Keratinocyte (primary cell): ENCODE results near the gene ZFP36L1. TPM values are rescaled to one million over a fixed set of nuclear protein-coding genes. Genes with fewer than 3 reads are reported as not detected.

Experiments
- DNase-seq: peaks from one replicate; pipeline ENCODE4 v3.0.0-alpha.2; 2011; ENCODE audit warnings: low read depth, missing footprints, low spot score
- FAIRE-seq: peaks from 2 replicates; lab custom pipeline; 2011; peaks lifted over from hg19 to GRCh38; lab: Jason Lieb, UNC
- H2AFZ ChIP-seq: 2 replicates; pipeline ENCODE4 v1.6.0; 2012; ENCODE audit warnings: low read length, control low read depth, inconsistent platforms; ENCODE audit not compliant: control insufficient read depth
- H3K27ac ChIP-seq: 2 replicates; pipeline ENCODE4 v1.5.1; 2011; ENCODE audit warnings: low read length; ENCODE audit not compliant: control insufficient read depth, insufficient read depth
- H3K27me3 ChIP-seq: 3 replicates; pipeline ENCODE4 v1.6.0; 2011; ENCODE audit warnings: low read length; ENCODE audit not compliant: control insufficient read depth, insufficient read depth; ENCODE audit errors: extremely low read depth
- H3K36me3 ChIP-seq, 2 experiments: 2 replicates in 1 of 2; 3 replicates in 1 of 2; pipeline ENCODE4 v1.5.1; 2011; ENCODE audit warnings: low read length in 2 of 2, mild to moderate bottlenecking in 1 of 2; ENCODE audit not compliant: control insufficient read depth in 2 of 2, insufficient read depth in 2 of 2; ENCODE audit errors: extremely low read depth in 1 of 2
- H3K4me1 ChIP-seq: 3 replicates; pipeline ENCODE4 v1.5.1; 2011; ENCODE audit warnings: low read length; ENCODE audit not compliant: control insufficient read depth, insufficient read depth; ENCODE audit errors: extremely low read depth
- H3K4me2 ChIP-seq: 3 replicates; pipeline ENCODE4 v1.6.0; 2011; ENCODE audit warnings: low read depth, low read length; ENCODE audit not compliant: control insufficient read depth, insufficient read depth; ENCODE audit errors: extremely low read depth
- H3K4me3 ChIP-seq, 3 experiments: fragments of 200-600 bp in 1 of 3; sonication (generic) in 1 of 3; 2 replicates in 2 of 3; 3 replicates in 1 of 3; pipeline ENCODE4 v1.5.1; 2011 to 2016; ENCODE audit warnings: low read length in 3 of 3, mild to moderate bottlenecking in 3 of 3, control low read depth in 2 of 3, inconsistent platforms in 1 of 3, low read depth in 1 of 3, mixed read lengths in 1 of 3, mixed run types in 1 of 3, moderate library complexity in 1 of 3; ENCODE audit not compliant: control insufficient read depth in 2 of 3, insufficient read depth in 2 of 3; ENCODE audit errors: extremely low read depth in 1 of 3
- H3K79me2 ChIP-seq: 2 replicates; pipeline ENCODE4 v1.6.0; 2012; ENCODE audit warnings: low read length; ENCODE audit not compliant: control insufficient read depth, insufficient read depth
- H3K9ac ChIP-seq: 3 replicates; pipeline ENCODE4 v1.6.0; 2011; ENCODE audit warnings: low read length; ENCODE audit not compliant: control insufficient read depth, insufficient read depth; ENCODE audit errors: extremely low read depth
- H3K9me1 ChIP-seq: 3 replicates; pipeline ENCODE4 v1.6.0; 2011; ENCODE audit warnings: low read length; ENCODE audit not compliant: control insufficient read depth, insufficient read depth; ENCODE audit errors: extremely low read depth
- H3K9me3 ChIP-seq: 2 replicates; pipeline ENCODE4 v1.5.1; 2012; ENCODE audit warnings: low read depth, low read length; ENCODE audit not compliant: control insufficient read depth
- H4K20me1 ChIP-seq: 3 replicates; pipeline ENCODE4 v1.6.0; 2011; ENCODE audit warnings: low read length; ENCODE audit not compliant: control insufficient read depth, insufficient read depth; ENCODE audit errors: extremely low read depth
- CTCF ChIP-seq, 3 experiments: IDR thresholded peaks in 1 of 3; conservative IDR thresholded peaks in 1 of 3; optimal IDR thresholded peaks in 1 of 3; 2 replicates in 2 of 3; 3 replicates in 1 of 3; pipeline versions ENCODE3 to v1.5.1; 2011; ENCODE audit warnings: low read length in 3 of 3, mild to moderate bottlenecking in 3 of 3, moderate library complexity in 2 of 3, control low read depth in 1 of 3, inconsistent platforms in 1 of 3; ENCODE audit not compliant: insufficient read depth in 2 of 3; ENCODE audit errors: extremely low read depth in 1 of 3
- EZH2 ChIP-seq: IDR thresholded peaks from one replicate; pipeline ENCODE4 v1.6.1; 2012; ENCODE audit warnings: inconsistent platforms, mild to moderate bottlenecking, low read length, moderate library complexity
- dilution Hi-C: fragments of 300-500 bp; cut with MboI; formaldehyde crosslinking; loops from one replicate; pipeline ENCODE4 v1.7.0; 2020; ENCODE audit warnings: low sequenced_read_pairs; ENCODE audit not compliant: extremely low pct_ligation_motif_present
- polyA plus RNA-seq, 5 experiments: library from polyadenylated mRNA; depleted of rRNA in 3 of 5; stranded (reverse) in 3 of 5; stranded (forward) in 1 of 5; unstranded in 1 of 5; fragments of >200 nt; gene quantifications; 1 replicate in 1 of 5; 2 replicates in 3 of 5; 3 replicates in 1 of 5; pipeline versions ENCODE4 v1.2.1 to v1.2.3, GENCODE V29; 2011 to 2012; ENCODE audit warnings: missing spikeins in 2 of 5, low read depth in 1 of 5, low replicate concordance in 1 of 5

Gene ZFP36L1
- polyA plus RNA-seq, 1 donor (not counting 4 experiments of a cell fraction or from before 2014, with no cell fraction given): 85.2 TPM

GRCh38 chr14:68781161-68782021 lies 11.5 kb downstream of the ZFP36L1 start:
- TF ChIP-seq EZH2 (no peak), CTCF (optimal IDR thresholded peaks at IDR 0.05 in 1 of 3, IDR thresholded peaks at IDR 0.05 in 1 of 3, conservative IDR thresholded peaks at IDR 0.05 in 1 of 3; ENCODE audit: extremely low read depth in 1 of 3, insufficient read depth in 2 of 3, low read length in 3 of 3) (no peak)
- dilution Hi-C loops: no loop called here
- H3K4me1 ChIP-seq: peaks cover 35% of the 10 kb centered on the region
- FAIRE-seq (no peak), DNase-seq (no peak)
- no peak overlapping the region for H3K9ac ChIP-seq
- H3K4me2 ChIP-seq: no peak overlapping the region
- H3K9me1 ChIP-seq: no peaks in the 10 kb centered on the region
- no peak overlapping the region for H3K4me3 ChIP-seq
- H3K36me3 ChIP-seq: no peaks in the 10 kb centered on the region
- no peak overlapping the region for H3K27ac ChIP-seq
- no peaks in the 10 kb centered on the region for H3K27me3 ChIP-seq
- no peaks in the 10 kb centered on the region for H3K9me3 ChIP-seq
- no peak overlapping the region for H2AFZ ChIP-seq
- H4K20me1 ChIP-seq: no peaks in the 10 kb centered on the region
- H3K79me2 ChIP-seq: no peaks in the 10 kb centered on the region

- Histone ChIP-seq H3K79me2 (no peaks in the 10 kb centered on the region), H3K4me2 (no peak overlapping the region), H3K4me1 (peaks cover 32% of the 10 kb centered on the region), H3K27ac (no peak overlapping the region), H3K4me3 (no peak overlapping the region), H3K27me3 (no peaks in the 10 kb centered on the region), H3K9me3 (no peaks in the 10 kb centered on the region), H3K36me3 (no peaks in the 10 kb centered on the region), H2AFZ (no peak overlapping the region), H3K9ac (no peak overlapping the region), H4K20me1 (no peaks in the 10 kb centered on the region), H3K9me1 (no peaks in the 10 kb centered on the region)
- FAIRE-seq (peak; percentile 63), DNase-seq (no peak)
- dilution Hi-C loops: no loop called here
- TF ChIP-seq CTCF (optimal IDR thresholded peaks at IDR 0.05 in 1 of 3, IDR thresholded peaks at IDR 0.05 in 1 of 3, conservative IDR thresholded peaks at IDR 0.05 in 1 of 3; ENCODE audit: extremely low read depth in 1 of 3, insufficient read depth in 2 of 3, low read length in 3 of 3): no peak
- TF ChIP-seq EZH2: no peak
Measured at GRCh38 chr14:68780358-68781160, 12.3 kb downstream of the ZFP36L1 start.
